ENCODE results near the gene KRR1. TPM values are rescaled to one million over a fixed set of nuclear protein-coding genes. Genes with fewer than 3 reads are reported as not detected.
A peak's percentile ranks its signal among the peaks of the same experiment; 100 is the strongest.
"Not testable (repeated sequence)": the region's sequence is repeated elsewhere in the genome, so short reads cannot be mapped to it uniquely, and the experiment has no call there.

The KRR1 gene
- total RNA-seq, 1 experiment from 2014 or later, result 192 TPM

DNA sequence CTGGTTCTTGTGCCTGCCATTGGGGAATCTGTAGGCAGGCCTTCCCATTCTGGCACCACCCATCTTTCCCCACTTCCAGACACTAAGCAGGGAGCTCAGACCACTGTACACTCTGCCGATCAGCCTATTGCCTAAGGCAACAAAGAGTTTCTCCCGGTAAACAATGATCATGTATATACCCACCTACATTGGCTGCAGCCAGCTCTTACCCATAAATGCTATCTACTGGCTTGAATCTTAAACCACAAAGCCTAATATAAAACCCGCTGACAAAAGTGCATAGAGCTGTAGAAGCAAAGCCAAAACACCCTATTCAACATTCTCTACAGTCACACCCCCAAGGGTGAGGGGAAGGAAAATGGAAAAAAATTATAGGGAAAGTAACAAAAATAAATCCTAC is 51.7 kb downstream of the KRR1 start:
- no peak overlapping the region for H3K4me2 ChIP-seq (ENCODE audit: low read length)
- no peaks in the 10 kb centered on the region for H3K27me3 ChIP-seq (ENCODE audit: insufficient read depth, low read length)
- no peak overlapping the region for H2AFZ ChIP-seq (ENCODE audit: low read depth, low read length, poor library complexity, severe bottlenecking)
- no peak overlapping the region for H3K4me3 ChIP-seq (replicated peaks in 1 of 2; ENCODE audit: low read depth in 1 of 2, low read length in 2 of 2)
- intact Hi-C loops (cut with micrococcal nuclease), result no loop called here
- H3K36me3 ChIP-seq (ENCODE audit: control insufficient read depth in 1 of 2, insufficient read depth in 2 of 2, low read length in 2 of 2), result no peaks in the 10 kb centered on the region
- no peak overlapping the region for H3K27ac ChIP-seq (ENCODE audit: low read depth, low read length)
- no peaks in the 10 kb centered on the region for H3K79me2 ChIP-seq (ENCODE audit: insufficient read depth, low read length)
- ATAC-seq (no peak), DNase-seq (ENCODE audit: low read depth, low spot score) (no peak)
- CTCF ChIA-PET, result no interaction called here
- BruUV-seq (replicated peaks), result no TSS peak
- no peaks in the 10 kb centered on the region for H4K20me1 ChIP-seq (ENCODE audit: insufficient read depth)
- RAD21 ChIA-PET (ENCODE audit: low non-redundant PET in 1 of 2, low total read pairs in 2 of 2, uncharacterized antibody in 2 of 2, unreplicated experiment in 2 of 2), result no interaction called here
- H3K9ac ChIP-seq (ENCODE audit: low read length), result no peak overlapping the region
- TF ChIP-seq, protein P1, sequence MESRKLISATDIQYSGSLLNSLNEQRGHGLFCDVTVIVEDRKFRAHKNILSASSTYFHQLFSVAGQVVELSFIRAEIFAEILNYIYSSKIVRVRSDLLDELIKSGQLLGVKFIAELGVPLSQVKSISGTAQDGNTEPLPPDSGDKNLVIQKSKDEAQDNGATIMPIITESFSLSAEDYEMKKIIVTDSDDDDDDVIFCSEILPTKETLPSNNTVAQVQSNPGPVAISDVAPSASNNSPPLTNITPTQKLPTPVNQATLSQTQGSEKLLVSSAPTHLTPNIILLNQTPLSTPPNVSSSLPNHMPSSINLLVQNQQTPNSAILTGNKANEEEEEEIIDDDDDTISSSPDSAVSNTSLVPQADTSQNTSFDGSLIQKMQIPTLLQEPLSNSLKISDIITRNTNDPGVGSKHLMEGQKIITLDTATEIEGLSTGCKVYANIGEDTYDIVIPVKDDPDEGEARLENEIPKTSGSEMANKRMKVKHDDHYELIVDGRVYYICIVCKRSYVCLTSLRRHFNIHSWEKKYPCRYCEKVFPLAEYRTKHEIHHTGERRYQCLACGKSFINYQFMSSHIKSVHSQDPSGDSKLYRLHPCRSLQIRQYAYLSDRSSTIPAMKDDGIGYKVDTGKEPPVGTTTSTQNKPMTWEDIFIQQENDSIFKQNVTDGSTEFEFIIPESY (IDR thresholded peaks at IDR 0.05; ENCODE audit: extremely low read depth, insufficient replicate concordance, low read length), result no peak
- no peak for TF ChIP-seq SIN3A (IDR thresholded peaks at IDR 0.05; ENCODE audit: low read depth)
- TF ChIP-seq ZFX (IDR thresholded peaks at IDR 0.05), result no peak
- no peak for TF ChIP-seq CEBPB (IDR thresholded peaks at IDR 0.05; ENCODE audit: low read depth)
- TF ChIP-seq EZH2 (IDR thresholded peaks at IDR 0.05), result no peak
- TF ChIP-seq EZH2phosphoT487 (IDR thresholded peaks at IDR 0.05; ENCODE audit: borderline replicate concordance), result no peak
- no peak for TF ChIP-seq YY1 (IDR thresholded peaks at IDR 0.05; ENCODE audit: extremely low read depth, insufficient replicate concordance, low read depth, low read length)
- H3K4me1 ChIP-seq (ENCODE audit: control insufficient read depth in 1 of 2, insufficient read depth in 2 of 2, low read length in 2 of 2), result no peaks in the 10 kb centered on the region
- POLR2A ChIA-PET, result no interaction called here
- H3K9me3 ChIP-seq (ENCODE audit: control insufficient read depth in 1 of 2, insufficient read depth in 1 of 2, low read depth in 1 of 2, low read length in 2 of 2), result 0 out of 4 replicates have a peak, but pooled peaks cover 0 to 3% of the 10 kb centered on the region in 2 experiments
- no peaks in the 10 kb centered on the region for H3K9me2 ChIP-seq (ENCODE audit: insufficient read depth)

DNA sequence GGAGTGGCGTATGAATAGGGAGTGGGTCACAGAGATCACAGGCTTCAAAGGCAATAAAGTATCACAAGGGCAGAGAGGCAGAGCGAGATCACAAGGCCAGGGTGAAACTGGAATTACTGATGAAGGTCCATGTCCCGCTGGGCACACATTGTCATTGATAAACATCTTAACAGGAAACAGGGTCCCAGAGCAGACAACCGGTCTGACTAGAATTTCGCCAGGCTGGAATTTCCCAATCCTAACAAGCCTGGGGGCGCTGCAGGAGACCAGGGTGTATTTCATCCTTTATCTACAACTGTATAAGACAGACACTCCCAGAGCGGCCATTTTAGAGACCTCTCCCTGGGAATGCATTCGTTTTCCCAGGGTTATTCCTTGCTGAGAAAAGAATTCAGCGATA is 53.5 kb downstream of the KRR1 start:
- H3K36me3 ChIP-seq (ENCODE audit: control insufficient read depth in 1 of 2, insufficient read depth in 2 of 2, low read length in 2 of 2); H3K27ac ChIP-seq (ENCODE audit: low read depth, low read length); H3K4me1 ChIP-seq (ENCODE audit: control insufficient read depth in 1 of 2, insufficient read depth in 2 of 2, low read length in 2 of 2); H3K4me3 ChIP-seq (replicated peaks in 1 of 2; ENCODE audit: low read depth in 1 of 2, low read length in 2 of 2); H3K9me2 ChIP-seq (ENCODE audit: insufficient read depth); CTCF ChIA-PET; H3K27me3 ChIP-seq (ENCODE audit: insufficient read depth, low read length); H4K20me1 ChIP-seq (ENCODE audit: insufficient read depth); DNase-seq (ENCODE audit: low read depth, low spot score); H3K4me2 ChIP-seq (ENCODE audit: low read length); intact Hi-C loops (cut with micrococcal nuclease); H3K79me2 ChIP-seq (ENCODE audit: insufficient read depth, low read length); BruUV-seq (replicated peaks); H3K9me3 ChIP-seq (ENCODE audit: control insufficient read depth in 1 of 2, insufficient read depth in 1 of 2, low read depth in 1 of 2, low read length in 2 of 2); POLR2A ChIA-PET; H2AFZ ChIP-seq (ENCODE audit: low read depth, low read length, poor library complexity, severe bottlenecking); H3K9ac ChIP-seq (ENCODE audit: low read length); ATAC-seq; RAD21 ChIA-PET (ENCODE audit: low non-redundant PET in 1 of 2, low total read pairs in 2 of 2, uncharacterized antibody in 2 of 2, unreplicated experiment in 2 of 2): not testable (repeated sequence)
- TF ChIP-seq CBX3 (IDR thresholded peaks at IDR 0.05; ENCODE audit: low read depth) (peak; percentile 85), TCF7L2 (IDR thresholded peaks at IDR 0.05; ENCODE audit: borderline replicate concordance, extremely low read depth, insufficient read depth, insufficient read length) (peak; percentile 97)

Measured in HCT116 (cell line).